Activated CD8-positive, alpha-beta T cell treated with anti-CD3 and anti-CD28 coated beads for 36 hours (primary cell): Measurements from ENCODE around the gene SPATS2L. TPM values are rescaled to one million over a fixed set of nuclear protein-coding genes. Genes with fewer than 3 reads are reported as not detected.

ENCODE experiments used
- ATAC-seq: fragments of 200-7000 bp; cut with Tn5 transposase; one replicate; pipeline ENCODE4 v1.10.0; 2021; ENCODE audit warnings: mild to moderate bottlenecking, moderate library complexity
- CTCF ChIA-PET: fragments of 350-600 bp; sonication (Branson Sonifier 250); formaldehyde crosslinking; loops from one replicate; lab custom pipeline; 2021; ENCODE audit warnings: antibody characterized with exemption; lab: Charles Lee
- POLR2A ChIA-PET: fragments of 350-600 bp; sonication (Branson Sonifier 250); formaldehyde crosslinking; loops from one replicate; lab custom pipeline; 2021; ENCODE audit warnings: antibody characterized with exemption; lab: Charles Lee
- DNase-seq: peaks from one replicate; pipeline ENCODE4 v3.0.0-alpha.2; 2020
- H3K27ac Mint-ChIP-seq: one replicate; pipeline ENCODE4 v1.8.0; 2021; ENCODE audit warnings: mild to moderate bottlenecking, mixed read lengths
- H3K27me3 Mint-ChIP-seq: one replicate; pipeline ENCODE4 v1.8.0; 2021; ENCODE audit warnings: mixed read lengths
- H3K36me3 Mint-ChIP-seq: one replicate; pipeline ENCODE4 v1.8.0; 2021; ENCODE audit warnings: low read depth, mixed read lengths
- H3K4me1 Mint-ChIP-seq: one replicate; pipeline ENCODE4 v1.8.0; 2021; ENCODE audit warnings: low read depth, mixed read lengths
- H3K4me3 Mint-ChIP-seq: one replicate; pipeline ENCODE4 v1.8.0; 2021; ENCODE audit warnings: mild to moderate bottlenecking, moderate library complexity, mixed read lengths
- H3K9me3 Mint-ChIP-seq: one replicate; pipeline ENCODE4 v1.8.0; 2021; ENCODE audit warnings: mixed read lengths
- CTCF ChIP-seq: fragments of 200-600 bp; IDR thresholded peaks from one replicate; pipeline ENCODE4 v1.8.0; 2022; ENCODE audit warnings: antibody characterized with exemption, mild to moderate bottlenecking
- intact Hi-C: fragments of 100-400 bp; cut with micrococcal nuclease; formaldehyde crosslinking; loops from one replicate; pipeline ENCODE4 v1.10.0; 2022
- total RNA-seq, 2 experiments: library from RNA; stranded (reverse); gene quantifications; one replicate each; pipeline ENCODE4 v1.2.3, GENCODE V29; 2021

The SPATS2L gene
- total RNA-seq, 2 experiments from 2014 or later, result 5.7 to 9.0 TPM

DNA sequence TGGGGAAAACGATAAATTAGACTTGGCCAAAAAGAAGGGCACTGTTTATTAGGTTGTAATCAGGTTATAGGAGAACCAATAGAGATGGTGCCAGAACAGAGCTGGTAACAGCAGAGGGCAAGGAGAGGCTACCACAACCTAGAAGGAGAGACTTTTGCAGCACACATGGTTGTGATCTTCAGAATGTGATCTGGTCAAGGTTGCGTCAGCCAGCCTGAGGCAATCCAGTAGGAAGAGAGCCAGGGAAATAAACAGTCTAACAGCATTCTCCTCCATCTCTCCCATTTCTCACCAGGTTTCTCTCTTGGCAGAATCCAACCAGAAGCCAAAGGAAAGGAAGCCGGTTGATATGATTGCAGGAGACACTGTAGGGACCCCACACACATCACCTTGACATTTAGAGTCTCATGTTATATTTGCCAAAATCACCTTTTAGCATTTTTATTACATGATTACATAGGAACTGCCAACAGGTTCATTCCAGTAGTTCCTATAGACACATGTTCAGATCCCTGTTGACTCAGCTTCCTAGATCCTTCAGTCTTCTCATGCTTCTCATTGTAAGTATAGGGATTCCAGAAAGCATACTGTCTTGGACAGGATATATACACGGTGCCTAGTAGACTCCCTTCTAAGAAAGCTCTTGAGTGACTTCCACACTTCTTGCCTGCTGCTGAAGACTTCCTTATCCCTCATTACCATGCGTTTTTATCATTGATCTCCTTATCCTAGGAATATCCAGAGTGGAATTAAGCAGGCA, 17.6 kb upstream of the SPATS2L start:
- Mint-ChIP-seq H3K4me3 (no peak overlapping the region), H3K9me3 (peaks cover 2% of the 10 kb centered on the region), H3K27me3 (peaks cover 21% of the 10 kb centered on the region), H3K4me1 (no peaks in the 10 kb centered on the region), H3K36me3 (no peaks in the 10 kb centered on the region), H3K27ac (no peak overlapping the region)
- DNase-seq, result no peak
- ATAC-seq, result no peak
- no peak for TF ChIP-seq CTCF
- CTCF ChIA-PET, result no interaction called here
- intact Hi-C loops, result no loop called here
- POLR2A ChIA-PET, result no interaction called here

DNA sequence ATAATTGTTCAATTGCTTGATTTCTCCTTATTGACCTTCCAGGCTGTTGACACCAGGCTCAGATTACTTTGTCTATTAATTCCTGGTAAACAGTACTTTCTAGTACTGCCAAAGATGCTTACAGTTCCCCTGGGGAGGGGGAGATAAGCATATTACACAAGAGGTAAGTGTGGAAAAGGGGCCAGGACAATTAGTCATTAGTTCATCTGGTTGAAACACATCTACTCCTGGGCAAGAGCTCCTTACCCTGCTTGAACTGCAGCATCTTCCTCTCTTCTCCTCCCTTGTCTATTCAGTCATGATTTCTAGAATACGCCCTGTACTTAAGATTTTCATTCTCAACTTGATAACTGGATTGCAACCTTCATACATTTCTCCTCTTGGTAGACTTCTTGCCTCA, 10.4 kb upstream of the SPATS2L start:
- peaks cover 9% of the 10 kb centered on the region for H3K27me3 Mint-ChIP-seq
- intact Hi-C loops, result no loop called here
- no peak for ATAC-seq
- ChIA-PET POLR2A (no interaction called here), CTCF (no interaction called here)
- no peak for DNase-seq
- no peaks in the 10 kb centered on the region for H3K9me3 Mint-ChIP-seq
- H3K36me3 Mint-ChIP-seq, result no peaks in the 10 kb centered on the region
- H3K4me1 Mint-ChIP-seq, result no peaks in the 10 kb centered on the region
- H3K27ac Mint-ChIP-seq, result no peak overlapping the region
- H3K4me3 Mint-ChIP-seq, result no peak overlapping the region
- no peak for TF ChIP-seq CTCF

DNA sequence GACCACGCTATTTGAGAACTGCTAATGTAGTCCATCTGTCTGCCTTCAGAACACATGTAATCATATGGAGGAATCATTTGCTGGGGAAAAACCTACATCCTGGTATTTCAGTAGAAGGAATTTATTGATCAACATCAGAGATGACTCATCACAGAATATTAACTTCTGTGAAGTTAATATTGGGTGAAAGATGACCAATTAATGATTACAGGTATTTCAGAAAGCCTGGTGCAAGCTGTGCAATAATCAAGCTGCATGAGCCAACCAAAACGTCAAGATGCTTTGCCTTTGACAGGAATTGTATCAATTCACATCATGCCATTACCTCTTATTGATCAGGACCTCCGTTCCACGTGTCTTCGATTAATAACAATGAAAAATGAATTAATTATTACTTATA, 9.4 kb upstream of the SPATS2L start:
- Mint-ChIP-seq H3K4me1 (no peaks in the 10 kb centered on the region), H3K36me3 (no peaks in the 10 kb centered on the region), H3K27me3 (peaks cover 6% of the 10 kb centered on the region), H3K27ac (no peak overlapping the region), H3K4me3 (no peak overlapping the region), H3K9me3 (no peaks in the 10 kb centered on the region)
- ATAC-seq (no peak), DNase-seq (no peak)
- POLR2A ChIA-PET, result no interaction called here
- no peak for TF ChIP-seq CTCF
- intact Hi-C loops, result no loop called here
- CTCF ChIA-PET, result no interaction called here

DNA sequence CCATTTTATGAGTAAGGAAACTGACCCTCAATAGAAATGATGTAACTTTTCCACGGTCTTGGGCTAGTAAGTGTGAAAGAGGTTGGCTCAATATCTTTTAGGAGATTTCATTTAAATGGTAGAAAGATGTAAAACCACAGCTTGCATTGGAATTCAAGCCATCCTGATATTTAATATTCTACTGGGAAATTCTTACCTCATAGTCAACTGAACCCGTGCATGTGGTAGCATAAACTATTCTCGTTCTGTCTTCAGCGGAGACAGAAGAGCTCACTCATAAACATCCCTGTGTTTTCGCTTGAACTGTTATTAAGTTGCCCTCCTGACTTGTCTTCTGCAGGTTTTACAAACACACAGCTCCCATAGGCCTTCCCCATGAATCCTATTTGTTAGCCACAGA, 8.5 kb upstream of the SPATS2L start:
- ChIA-PET POLR2A (no interaction called here), CTCF (interaction anchor here (1.2 kb wide), 1 partner anchor 10 kb away, joined by 4 read pairs; no protein-coding TSS in a partner anchor)
- no peak for ATAC-seq
- TF ChIP-seq CTCF, result no peak
- peaks cover 9% of the 10 kb centered on the region for H3K27me3 Mint-ChIP-seq
- H3K4me3 Mint-ChIP-seq, result no peak overlapping the region
- H3K27ac Mint-ChIP-seq, result no peak overlapping the region
- intact Hi-C loops, result no loop called here
- H3K4me1 Mint-ChIP-seq, result no peaks in the 10 kb centered on the region
- H3K36me3 Mint-ChIP-seq, result no peaks in the 10 kb centered on the region
- no peaks in the 10 kb centered on the region for H3K9me3 Mint-ChIP-seq
- DNase-seq, result no peak

DNA sequence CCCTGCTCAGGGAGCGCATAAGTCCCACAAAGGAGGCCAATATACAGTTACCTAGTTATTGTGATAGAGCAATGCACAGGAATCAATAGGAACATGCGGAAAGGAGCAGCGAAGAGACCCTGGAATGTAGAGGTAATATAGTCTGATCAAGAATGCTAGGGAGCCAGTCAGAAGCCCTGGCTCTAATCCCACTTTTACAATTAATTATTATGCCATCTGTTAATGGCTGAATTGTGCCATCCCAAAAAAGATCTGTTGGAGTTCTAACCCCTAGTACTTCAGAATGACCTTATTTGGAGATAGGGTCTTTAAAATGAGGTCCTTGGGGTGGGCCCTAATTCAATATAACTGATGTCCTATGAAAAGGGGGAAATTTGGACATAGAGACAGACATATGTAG, 7.7 kb upstream of the SPATS2L start:
- Mint-ChIP-seq H3K36me3 (no peaks in the 10 kb centered on the region), H3K27ac (no peak overlapping the region), H3K9me3 (no peaks in the 10 kb centered on the region), H3K27me3 (peaks cover 14% of the 10 kb centered on the region), H3K4me3 (no peak overlapping the region), H3K4me1 (no peaks in the 10 kb centered on the region)
- ChIA-PET CTCF (interaction anchor here (1.2 kb wide), 1 partner anchor 10 kb away, joined by 4 read pairs; no protein-coding TSS in a partner anchor), POLR2A (no interaction called here)
- ATAC-seq (no peak), DNase-seq (no peak)
- TF ChIP-seq CTCF, result no peak
- intact Hi-C loops, result no loop called here
